HEK293 (cell line): Measurements from ENCODE around the gene ANKRD13A.

Experiments
- CTCF ChIA-PET: fragments of 350-600 bp; formaldehyde crosslinking; extraction: SDS; loops from one replicate; lab custom pipeline; 2021; ENCODE audit warnings: antibody characterized with exemption; lab: Yijun Ruan, JAX
- POLR2A ChIA-PET: fragments of 300-600 bp; formaldehyde crosslinking; extraction: SDS; loops from one replicate; lab custom pipeline; 2020; ENCODE audit warnings: antibody characterized with exemption, inconsistent platforms; lab: Yijun Ruan, JAX
- H3K27ac ChIP-seq: fragments of 200-500 bp; sonication (Bioruptor generic); 2 replicates; pipeline ENCODE4 v1.5.1; 2014; ENCODE audit warnings: low read depth, low read length, control low read depth, inconsistent platforms; ENCODE audit errors: extremely low read depth
- H3K36me3 ChIP-seq, 2 experiments: fragments of 200-500 bp in 1 of 2; sonication (Bioruptor generic) in 1 of 2; 1 replicate in 1 of 2; 2 replicates in 1 of 2; pipeline ENCODE4 v1.5.1; 2014 to 2017; ENCODE audit warnings: inconsistent platforms in 2 of 2, low read length in 2 of 2; ENCODE audit not compliant: control insufficient read depth in 2 of 2, insufficient read depth in 1 of 2
- H3K4me1 ChIP-seq: fragments of 200-500 bp; sonication (Bioruptor generic); 2 replicates; pipeline ENCODE4 v1.5.1; 2014; ENCODE audit warnings: mild to moderate bottlenecking, low read length, inconsistent platforms; ENCODE audit not compliant: control insufficient read depth, insufficient read depth
- H3K4me3 ChIP-seq: 2 replicates; pipeline ENCODE4 v1.5.1; 2011; ENCODE audit warnings: low read depth, mild to moderate bottlenecking, control low read depth, low read length, moderate library complexity
- H3K9me3 ChIP-seq: fragments of 200-500 bp; sonication (Bioruptor generic); 2 replicates; pipeline ENCODE4 v1.5.1; 2014; ENCODE audit warnings: low read depth, low read length, inconsistent platforms; ENCODE audit not compliant: control insufficient read depth, insufficient read depth
- ELK4 ChIP-seq: IDR thresholded peaks from 2 replicates; pipeline ENCODE4 v1.6.1; 2011; ENCODE audit warnings: mild to moderate bottlenecking, low read depth, low read length, borderline replicate concordance
- HOXD13 ChIP-seq: sonication (generic); formaldehyde crosslinking; IDR thresholded peaks from 2 replicates; pipeline ENCODE4 v1.8.0; 2022; ENCODE audit warnings: missing genetic modification reagents, borderline replicate concordance
- OVOL3 ChIP-seq: fragments of 450-650 bp; formaldehyde crosslinking; IDR thresholded peaks from 2 replicates; pipeline ENCODE4 v1.5.1; 2016; ENCODE audit warnings: missing biosample characterization, missing genetic modification characterization
- ZBTB17 ChIP-seq: fragments of 450-650 bp; formaldehyde crosslinking; IDR thresholded peaks from 2 replicates; pipeline ENCODE4 v1.5.1; 2016; ENCODE audit warnings: missing biosample characterization, missing genetic modification characterization
- ZFP41 ChIP-seq: fragments of 450-650 bp; formaldehyde crosslinking; IDR thresholded peaks from 2 replicates; pipeline ENCODE4 v1.5.1; 2016; ENCODE audit warnings: missing biosample characterization, missing genetic modification characterization, borderline replicate concordance
- ZNF114 ChIP-seq: fragments of 450-650 bp; formaldehyde crosslinking; IDR thresholded peaks from 2 replicates; pipeline ENCODE4 v1.5.0; 2017; ENCODE audit warnings: missing biosample characterization, missing genetic modification characterization
- ZNF138 ChIP-seq: fragments of 450-650 bp; formaldehyde crosslinking; IDR thresholded peaks from 2 replicates; pipeline ENCODE4 v1.5.1; 2016; ENCODE audit warnings: missing biosample characterization, missing genetic modification characterization, borderline replicate concordance
- ZNF223 ChIP-seq: fragments of 450-650 bp; formaldehyde crosslinking; IDR thresholded peaks from 2 replicates; pipeline ENCODE4 v1.5.1; 2016; ENCODE audit warnings: missing biosample characterization, missing genetic modification characterization
- TF ChIP-seq, protein P1 (sequence below): fragments of 450-650 bp; formaldehyde crosslinking; IDR thresholded peaks from 2 replicates; pipeline ENCODE4 v1.5.1; 2016; ENCODE audit warnings: missing biosample characterization, missing genetic modification characterization
- TF ChIP-seq, protein P2 (sequence below): fragments of 450-650 bp; formaldehyde crosslinking; IDR thresholded peaks from 2 replicates; pipeline ENCODE4 v1.5.1; 2016; ENCODE audit warnings: missing biosample characterization, missing genetic modification characterization, borderline replicate concordance
- TF ChIP-seq, protein P3 (sequence below): fragments of 450-650 bp; formaldehyde crosslinking; IDR thresholded peaks from 2 replicates; pipeline ENCODE4 v1.5.1; 2016; ENCODE audit warnings: missing biosample characterization, missing genetic modification characterization, low read depth
- TF ChIP-seq, protein P4 (sequence below): fragments of 450-650 bp; formaldehyde crosslinking; IDR thresholded peaks from 2 replicates; pipeline ENCODE4 v1.5.1; 2016; ENCODE audit warnings: missing biosample characterization, missing genetic modification characterization, borderline replicate concordance

ANKRD13A gene

DNA sequence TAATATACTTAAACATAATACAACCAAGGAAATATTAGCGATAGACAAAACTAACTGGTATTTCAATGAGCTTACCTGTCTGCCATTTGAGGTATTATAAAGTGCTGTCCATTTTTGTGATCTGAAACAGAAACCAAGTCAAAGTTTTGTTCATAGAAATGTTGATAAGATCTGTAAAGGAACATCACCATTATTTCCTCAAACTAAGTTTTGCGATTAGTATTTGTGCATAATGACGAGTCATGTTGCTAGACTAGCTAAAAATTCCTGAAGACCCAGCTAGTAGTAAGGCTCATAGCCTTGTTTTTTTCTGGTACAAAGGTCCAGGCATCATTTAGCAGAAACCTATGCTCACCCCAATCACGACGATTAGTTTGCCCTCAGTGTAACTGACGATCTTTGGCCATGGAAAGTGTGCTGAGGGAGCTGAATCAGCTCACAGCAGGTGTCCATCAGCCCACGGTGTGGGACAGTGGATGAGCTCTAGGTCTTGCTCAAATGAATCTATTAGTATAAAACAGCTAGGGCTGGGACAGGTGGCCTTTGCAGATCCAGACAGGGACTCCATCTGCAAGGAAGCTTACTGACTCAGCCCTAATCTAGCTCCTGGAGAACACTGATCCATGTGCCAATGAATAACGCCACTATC is 31.7 kb upstream of the ANKRD13A start:
- ChIA-PET POLR2A (no interaction called here), CTCF (no interaction called here)
- Histone ChIP-seq H3K4me3 (no peak overlapping the region), H3K27ac (no peak overlapping the region), H3K9me3 (no peaks in the 10 kb centered on the region), H3K36me3 (peaks cover 27 to 55% of the 10 kb centered on the region in 2 experiments), H3K4me1 (no peaks in the 10 kb centered on the region)
- TF ChIP-seq, protein P1, sequence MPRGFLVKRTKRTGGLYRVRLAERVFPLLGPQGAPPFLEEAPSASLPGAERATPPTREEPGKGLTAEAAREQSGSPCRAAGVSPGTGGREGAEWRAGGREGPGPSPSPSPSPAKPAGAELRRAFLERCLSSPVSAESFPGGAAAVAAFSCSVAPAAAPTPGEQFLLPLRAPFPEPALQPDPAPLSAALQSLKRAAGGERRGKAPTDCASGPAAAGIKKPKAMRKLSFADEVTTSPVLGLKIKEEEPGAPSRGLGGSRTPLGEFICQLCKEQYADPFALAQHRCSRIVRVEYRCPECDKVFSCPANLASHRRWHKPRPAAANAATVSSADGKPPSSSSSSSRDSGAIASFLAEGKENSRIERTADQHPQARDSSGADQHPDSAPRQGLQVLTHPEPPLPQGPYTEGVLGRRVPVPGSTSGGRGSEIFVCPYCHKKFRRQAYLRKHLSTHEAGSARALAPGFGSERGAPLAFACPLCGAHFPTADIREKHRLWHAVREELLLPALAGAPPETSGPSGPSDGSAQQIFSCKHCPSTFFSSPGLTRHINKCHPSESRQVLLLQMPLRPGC (tag by site-specific recombination): no peak
- TF ChIP-seq, protein P2, sequence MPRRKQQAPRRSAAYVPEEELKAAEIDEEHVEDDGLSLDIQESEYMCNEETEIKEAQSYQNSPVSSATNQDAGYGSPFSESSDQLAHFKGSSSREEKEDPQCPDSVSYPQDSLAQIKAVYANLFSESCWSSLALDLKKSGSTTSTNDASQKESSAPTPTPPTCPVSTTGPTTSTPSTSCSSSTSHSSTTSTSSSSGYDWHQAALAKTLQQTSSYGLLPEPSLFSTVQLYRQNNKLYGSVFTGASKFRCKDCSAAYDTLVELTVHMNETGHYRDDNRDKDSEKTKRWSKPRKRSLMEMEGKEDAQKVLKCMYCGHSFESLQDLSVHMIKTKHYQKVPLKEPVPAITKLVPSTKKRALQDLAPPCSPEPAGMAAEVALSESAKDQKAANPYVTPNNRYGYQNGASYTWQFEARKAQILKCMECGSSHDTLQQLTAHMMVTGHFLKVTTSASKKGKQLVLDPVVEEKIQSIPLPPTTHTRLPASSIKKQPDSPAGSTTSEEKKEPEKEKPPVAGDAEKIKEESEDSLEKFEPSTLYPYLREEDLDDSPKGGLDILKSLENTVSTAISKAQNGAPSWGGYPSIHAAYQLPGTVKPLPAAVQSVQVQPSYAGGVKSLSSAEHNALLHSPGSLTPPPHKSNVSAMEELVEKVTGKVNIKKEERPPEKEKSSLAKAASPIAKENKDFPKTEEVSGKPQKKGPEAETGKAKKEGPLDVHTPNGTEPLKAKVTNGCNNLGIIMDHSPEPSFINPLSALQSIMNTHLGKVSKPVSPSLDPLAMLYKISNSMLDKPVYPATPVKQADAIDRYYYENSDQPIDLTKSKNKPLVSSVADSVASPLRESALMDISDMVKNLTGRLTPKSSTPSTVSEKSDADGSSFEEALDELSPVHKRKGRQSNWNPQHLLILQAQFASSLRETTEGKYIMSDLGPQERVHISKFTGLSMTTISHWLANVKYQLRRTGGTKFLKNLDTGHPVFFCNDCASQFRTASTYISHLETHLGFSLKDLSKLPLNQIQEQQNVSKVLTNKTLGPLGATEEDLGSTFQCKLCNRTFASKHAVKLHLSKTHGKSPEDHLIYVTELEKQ (tag by site-specific recombination): no peak
- TF ChIP-seq ZBTB17 (tag by site-specific recombination): peak; percentile 52
- no peak for TF ChIP-seq ZNF138
- TF ChIP-seq OVOL3 (tag by site-specific recombination): no peak
- no peak for TF ChIP-seq HOXD13 (CRISPR knock-in tag)
- TF ChIP-seq, protein P3, sequence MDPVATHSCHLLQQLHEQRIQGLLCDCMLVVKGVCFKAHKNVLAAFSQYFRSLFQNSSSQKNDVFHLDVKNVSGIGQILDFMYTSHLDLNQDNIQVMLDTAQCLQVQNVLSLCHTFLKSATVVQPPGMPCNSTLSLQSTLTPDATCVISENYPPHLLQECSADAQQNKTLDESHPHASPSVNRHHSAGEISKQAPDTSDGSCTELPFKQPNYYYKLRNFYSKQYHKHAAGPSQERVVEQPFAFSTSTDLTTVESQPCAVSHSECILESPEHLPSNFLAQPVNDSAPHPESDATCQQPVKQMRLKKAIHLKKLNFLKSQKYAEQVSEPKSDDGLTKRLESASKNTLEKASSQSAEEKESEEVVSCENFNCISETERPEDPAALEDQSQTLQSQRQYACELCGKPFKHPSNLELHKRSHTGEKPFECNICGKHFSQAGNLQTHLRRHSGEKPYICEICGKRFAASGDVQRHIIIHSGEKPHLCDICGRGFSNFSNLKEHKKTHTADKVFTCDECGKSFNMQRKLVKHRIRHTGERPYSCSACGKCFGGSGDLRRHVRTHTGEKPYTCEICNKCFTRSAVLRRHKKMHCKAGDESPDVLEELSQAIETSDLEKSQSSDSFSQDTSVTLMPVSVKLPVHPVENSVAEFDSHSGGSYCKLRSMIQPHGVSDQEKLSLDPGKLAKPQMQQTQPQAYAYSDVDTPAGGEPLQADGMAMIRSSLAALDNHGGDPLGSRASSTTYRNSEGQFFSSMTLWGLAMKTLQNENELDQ: no peak
- TF ChIP-seq, protein P4, sequence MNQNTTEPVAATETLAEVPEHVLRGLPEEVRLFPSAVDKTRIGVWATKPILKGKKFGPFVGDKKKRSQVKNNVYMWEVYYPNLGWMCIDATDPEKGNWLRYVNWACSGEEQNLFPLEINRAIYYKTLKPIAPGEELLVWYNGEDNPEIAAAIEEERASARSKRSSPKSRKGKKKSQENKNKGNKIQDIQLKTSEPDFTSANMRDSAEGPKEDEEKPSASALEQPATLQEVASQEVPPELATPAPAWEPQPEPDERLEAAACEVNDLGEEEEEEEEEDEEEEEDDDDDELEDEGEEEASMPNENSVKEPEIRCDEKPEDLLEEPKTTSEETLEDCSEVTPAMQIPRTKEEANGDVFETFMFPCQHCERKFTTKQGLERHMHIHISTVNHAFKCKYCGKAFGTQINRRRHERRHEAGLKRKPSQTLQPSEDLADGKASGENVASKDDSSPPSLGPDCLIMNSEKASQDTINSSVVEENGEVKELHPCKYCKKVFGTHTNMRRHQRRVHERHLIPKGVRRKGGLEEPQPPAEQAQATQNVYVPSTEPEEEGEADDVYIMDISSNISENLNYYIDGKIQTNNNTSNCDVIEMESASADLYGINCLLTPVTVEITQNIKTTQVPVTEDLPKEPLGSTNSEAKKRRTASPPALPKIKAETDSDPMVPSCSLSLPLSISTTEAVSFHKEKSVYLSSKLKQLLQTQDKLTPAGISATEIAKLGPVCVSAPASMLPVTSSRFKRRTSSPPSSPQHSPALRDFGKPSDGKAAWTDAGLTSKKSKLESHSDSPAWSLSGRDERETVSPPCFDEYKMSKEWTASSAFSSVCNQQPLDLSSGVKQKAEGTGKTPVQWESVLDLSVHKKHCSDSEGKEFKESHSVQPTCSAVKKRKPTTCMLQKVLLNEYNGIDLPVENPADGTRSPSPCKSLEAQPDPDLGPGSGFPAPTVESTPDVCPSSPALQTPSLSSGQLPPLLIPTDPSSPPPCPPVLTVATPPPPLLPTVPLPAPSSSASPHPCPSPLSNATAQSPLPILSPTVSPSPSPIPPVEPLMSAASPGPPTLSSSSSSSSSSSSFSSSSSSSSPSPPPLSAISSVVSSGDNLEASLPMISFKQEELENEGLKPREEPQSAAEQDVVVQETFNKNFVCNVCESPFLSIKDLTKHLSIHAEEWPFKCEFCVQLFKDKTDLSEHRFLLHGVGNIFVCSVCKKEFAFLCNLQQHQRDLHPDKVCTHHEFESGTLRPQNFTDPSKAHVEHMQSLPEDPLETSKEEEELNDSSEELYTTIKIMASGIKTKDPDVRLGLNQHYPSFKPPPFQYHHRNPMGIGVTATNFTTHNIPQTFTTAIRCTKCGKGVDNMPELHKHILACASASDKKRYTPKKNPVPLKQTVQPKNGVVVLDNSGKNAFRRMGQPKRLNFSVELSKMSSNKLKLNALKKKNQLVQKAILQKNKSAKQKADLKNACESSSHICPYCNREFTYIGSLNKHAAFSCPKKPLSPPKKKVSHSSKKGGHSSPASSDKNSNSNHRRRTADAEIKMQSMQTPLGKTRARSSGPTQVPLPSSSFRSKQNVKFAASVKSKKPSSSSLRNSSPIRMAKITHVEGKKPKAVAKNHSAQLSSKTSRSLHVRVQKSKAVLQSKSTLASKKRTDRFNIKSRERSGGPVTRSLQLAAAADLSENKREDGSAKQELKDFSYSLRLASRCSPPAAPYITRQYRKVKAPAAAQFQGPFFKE (tag by site-specific recombination): no peak

GRCh38 chr12:109968032-109968420 is 31.2 kb upstream of the ANKRD13A start:
- TF ChIP-seq OVOL3 (tag by site-specific recombination): no peak
- TF ChIP-seq ZFP41 (tag by site-specific recombination): no peak
- TF ChIP-seq ZNF223 (tag by site-specific recombination): no peak
- no peak for TF ChIP-seq ELK4
- no peak for TF ChIP-seq ZNF114 (tag by site-specific recombination)
- Histone ChIP-seq H3K4me1 (no peaks in the 10 kb centered on the region), H3K4me3 (no peak overlapping the region), H3K27ac (no peak overlapping the region), H3K9me3 (no peaks in the 10 kb centered on the region), H3K36me3 (peaks cover 33 to 55% of the 10 kb centered on the region in 2 experiments)
- CTCF ChIA-PET: no interaction called here
- POLR2A ChIA-PET: no interaction called here
